Central memory CD4-positive, alpha-beta T cell (primary cell): ENCODE data around the gene HTT.

Source experiments
- DNase-seq: peaks from one replicate; pipeline ENCODE4 v3.0.0; 2022

The HTT gene

GRCh38 chr4:3177905-3178304, 103.4 kb downstream of the HTT start:
- DNase-seq, result no peak

GRCh38 chr4:3178351-3178750, 103.9 kb downstream of the HTT start:
- DNase-seq, result no peak

GRCh38 chr4:3179126-3179706, 104.7 kb downstream of the HTT start:
- DNase-seq, result no peak

GRCh38 chr4:3183008-3183407, 108.5 kb downstream of the HTT start:
- DNase-seq, result no peak

- DNase-seq, result no peak
These were observed 110.2 kb downstream of the HTT start for GRCh38 chr4:3184725-3185124.

GRCh38 chr4:3186609-3187008, 112.1 kb downstream of the HTT start:
- no peak for DNase-seq

- DNase-seq, result no peak
These were observed 113.6 kb downstream of the HTT start for GRCh38 chr4:3188118-3188517.

GRCh38 chr4:3189459-3189858, 115.0 kb downstream of the HTT start:
- no peak for DNase-seq

GRCh38 chr4:3190549-3190948, 116.1 kb downstream of the HTT start:
- no peak for DNase-seq

GRCh38 chr4:3192188-3192587, 117.7 kb downstream of the HTT start:
- no peak for DNase-seq

- DNase-seq, result no peak
These were observed 118.3 kb downstream of the HTT start for GRCh38 chr4:3192827-3193226.

GRCh38 chr4:3193531-3194203, 119.2 kb downstream of the HTT start:
- peak; percentile 25 for DNase-seq

GRCh38 chr4:3196670-3197359, 122.3 kb downstream of the HTT start:
- no peak for DNase-seq

- DNase-seq, result no peak
These were observed 123.1 kb downstream of the HTT start for GRCh38 chr4:3197366-3198105.

- DNase-seq, result no peak
These were observed 124.4 kb downstream of the HTT start for GRCh38 chr4:3198906-3199305.

- no peak for DNase-seq
These were observed 125.4 kb downstream of the HTT start for GRCh38 chr4:3199653-3200422.

GRCh38 chr4:3200423-3201090, 126.1 kb downstream of the HTT start:
- no peak for DNase-seq

GRCh38 chr4:3201718-3202702, 127.5 kb downstream of the HTT start:
- peak; percentile 86 for DNase-seq

- no peak for DNase-seq
These were observed 128.6 kb downstream of the HTT start for GRCh38 chr4:3202836-3203820.
